ENCODE measurements around the gene EMX1.

The EMX1 gene

DNA sequence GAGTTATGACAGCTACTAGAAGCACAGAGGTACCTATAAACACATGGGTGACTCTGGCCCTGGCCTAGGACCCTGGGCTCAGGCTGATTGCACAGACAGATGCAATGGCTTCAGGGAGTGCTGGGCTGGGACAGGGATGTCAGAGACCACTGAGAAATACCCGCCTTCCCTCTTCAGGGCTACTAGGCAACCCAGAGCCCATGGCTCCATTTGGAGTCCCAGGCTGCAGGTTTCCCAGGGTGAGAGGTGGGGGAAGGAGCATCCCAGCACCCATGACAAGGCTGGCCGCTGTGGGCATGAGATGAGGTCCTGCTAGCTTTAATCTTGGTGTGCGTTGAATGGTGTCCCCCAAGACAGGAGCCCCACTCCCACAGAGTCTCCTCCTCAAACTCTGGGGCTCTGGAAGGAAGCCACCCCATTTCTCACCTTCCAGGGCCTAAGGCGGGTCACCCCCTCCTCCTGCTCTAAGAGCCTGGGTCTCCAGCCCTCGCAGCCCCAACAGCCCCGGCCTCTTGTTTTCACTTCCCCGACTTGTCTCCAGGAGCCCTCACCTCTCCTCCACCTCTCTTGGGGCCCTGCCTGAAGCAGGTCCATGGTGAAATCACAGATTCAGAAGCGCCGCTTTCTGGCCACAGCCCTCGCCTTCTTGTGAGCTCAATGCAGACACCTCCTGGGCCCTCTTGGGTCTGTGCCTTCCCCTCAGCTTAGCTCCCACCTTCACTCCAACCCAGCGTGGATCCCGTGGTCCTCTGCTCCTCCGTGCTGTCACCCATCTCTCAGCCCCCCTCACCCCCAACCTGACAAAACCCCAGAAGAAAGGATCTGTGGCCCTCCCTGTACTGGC is 41.4 kb downstream of the EMX1 start:
- no peak for DNase-seq (ENCODE audit: low read depth in 2 of 2)

DNA sequence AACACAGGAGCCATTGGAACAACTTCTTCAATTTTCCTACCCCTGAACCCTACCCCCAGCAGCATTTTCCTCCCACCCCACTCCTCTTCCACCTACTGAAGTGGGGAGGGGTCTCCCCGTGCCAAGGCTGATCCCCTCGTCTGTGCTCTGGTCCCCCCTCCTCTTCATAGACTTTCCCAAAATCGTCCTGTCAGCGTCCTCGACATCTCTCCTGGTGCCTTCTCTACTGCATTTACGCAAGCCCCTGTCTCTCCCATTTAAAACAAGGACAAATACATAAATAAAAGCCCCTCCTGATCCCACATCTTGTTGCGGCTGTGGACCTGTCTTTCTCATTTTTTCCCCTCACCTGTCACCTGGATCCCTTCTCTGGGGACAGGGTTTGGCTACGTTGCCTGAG is 42.2 kb downstream of the EMX1 start:
- DNase-seq (ENCODE audit: low read depth in 2 of 2), result no peak

GRCh38 chr2:72959995-72960981 is 43.0 kb downstream of the EMX1 start:
- DNase-seq (ENCODE audit: low read depth in 2 of 2), result no peak

- no peak for DNase-seq (ENCODE audit: low read depth in 2 of 2)
These were observed 43.9 kb downstream of the EMX1 start for GRCh38 chr2:72961036-72961720.

DNA sequence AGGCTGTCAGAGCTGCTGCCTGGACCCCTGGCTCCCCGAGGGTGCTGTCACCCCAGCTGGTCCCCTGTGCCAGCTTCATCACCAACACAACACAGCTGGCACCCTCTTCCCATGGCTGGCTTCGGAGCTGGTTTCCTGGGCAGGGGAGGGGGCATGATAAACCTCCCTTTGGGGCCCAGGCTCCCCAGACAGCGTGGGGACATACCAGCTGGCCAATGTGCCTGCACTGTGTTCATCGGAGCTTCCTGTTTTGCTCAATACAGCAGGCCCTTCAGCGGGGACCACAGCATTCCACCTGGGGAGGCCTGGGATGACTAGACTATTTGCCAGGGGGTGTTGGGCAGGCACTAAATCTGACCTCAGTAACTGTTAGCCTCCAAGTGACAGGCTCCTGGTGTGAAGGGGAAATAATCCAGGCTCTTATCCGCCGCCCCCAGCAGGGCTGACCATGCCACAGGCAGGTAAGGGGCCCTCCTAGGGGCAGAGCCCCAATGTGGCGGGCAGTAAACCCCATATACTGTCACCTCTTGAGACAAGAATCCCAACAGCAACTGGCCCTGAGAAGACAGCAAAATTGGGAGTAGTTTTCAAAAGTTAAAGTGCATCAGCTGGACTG is 44.6 kb downstream of the EMX1 start:
- DNase-seq (ENCODE audit: low read depth in 2 of 2), result no peak

GRCh38 chr2:72962911-72963310 is 45.6 kb downstream of the EMX1 start:
- no peak for DNase-seq (ENCODE audit: low read depth in 2 of 2)

DNA sequence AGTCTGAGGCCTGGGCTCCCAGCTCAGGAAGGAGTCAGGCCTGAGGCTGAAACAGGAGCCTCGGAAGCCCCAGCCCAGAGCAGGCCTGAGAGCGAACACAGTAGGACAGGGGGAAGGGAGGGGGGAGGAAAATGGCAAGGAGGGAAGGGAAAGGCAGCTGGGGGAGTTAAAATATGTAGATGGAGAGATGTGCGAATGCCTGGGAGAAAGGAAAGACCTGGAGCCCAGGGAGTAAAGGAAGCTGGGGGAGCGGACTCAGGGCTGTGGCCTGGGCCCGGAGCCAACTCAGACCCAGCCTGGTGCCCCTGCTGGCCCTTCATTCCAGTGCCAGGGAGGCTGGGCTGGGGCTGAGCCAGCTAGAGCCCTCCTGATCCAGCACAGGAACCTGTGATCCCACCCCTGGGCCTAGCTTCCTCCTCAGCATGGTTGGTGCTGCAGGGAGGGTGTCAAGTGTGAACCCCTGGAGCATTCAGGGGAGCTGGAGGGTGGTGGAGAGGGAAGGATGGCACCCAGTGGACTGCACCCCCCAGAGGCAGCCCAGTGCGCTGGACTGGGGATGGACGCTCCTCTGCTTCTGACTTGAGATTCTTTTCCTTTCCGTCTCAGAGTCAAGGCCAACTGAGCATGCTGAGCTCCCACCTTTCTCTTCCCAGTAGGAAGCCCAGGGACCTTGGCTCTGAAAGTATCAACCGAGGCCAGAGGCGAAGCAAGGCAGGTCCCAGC is 46.3 kb downstream of the EMX1 start:
- DNase-seq (ENCODE audit: low read depth in 2 of 2), result no peak

DNA sequence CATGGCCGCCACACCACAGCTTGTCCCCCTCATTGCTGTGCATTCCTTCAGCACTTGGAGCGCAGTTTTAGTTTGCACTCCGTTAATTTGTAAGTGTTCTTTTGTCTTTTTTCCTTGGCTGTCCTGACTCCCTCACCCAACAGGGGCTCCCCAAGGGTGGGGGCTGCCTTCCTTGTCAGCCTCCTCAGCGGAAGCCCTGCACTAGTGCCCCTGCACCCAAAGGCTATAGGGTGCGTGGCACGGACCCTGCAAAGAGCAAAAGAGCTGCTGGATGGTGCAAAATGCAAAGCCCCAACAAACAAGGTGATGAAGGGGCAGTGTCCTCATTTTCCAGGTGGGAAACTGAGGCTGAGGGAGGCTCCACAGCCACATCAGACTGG is 46.8 kb downstream of the EMX1 start:
- no peak for DNase-seq (ENCODE audit: low read depth in 2 of 2)

DNA sequence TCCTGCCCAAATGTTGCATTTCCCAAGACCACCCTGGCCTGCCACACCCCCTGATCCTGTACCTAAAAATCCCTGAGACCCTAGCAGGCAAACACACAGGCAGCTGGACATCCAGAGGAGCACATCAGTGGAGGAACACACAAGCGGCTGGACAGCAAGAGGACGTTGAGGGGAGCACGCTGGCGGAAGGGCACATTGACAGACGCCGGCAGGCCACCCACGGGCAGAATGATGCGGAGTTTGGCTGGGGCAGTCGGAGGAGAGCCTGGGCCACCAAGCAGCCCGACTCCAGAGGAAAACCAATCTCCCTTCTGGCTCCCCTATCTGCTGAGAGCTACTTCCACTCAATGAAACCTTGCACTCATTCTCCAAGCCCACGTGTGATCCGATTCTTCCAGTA is 47.7 kb downstream of the EMX1 start:
- no peak for DNase-seq (ENCODE audit: low read depth in 2 of 2)

DNA sequence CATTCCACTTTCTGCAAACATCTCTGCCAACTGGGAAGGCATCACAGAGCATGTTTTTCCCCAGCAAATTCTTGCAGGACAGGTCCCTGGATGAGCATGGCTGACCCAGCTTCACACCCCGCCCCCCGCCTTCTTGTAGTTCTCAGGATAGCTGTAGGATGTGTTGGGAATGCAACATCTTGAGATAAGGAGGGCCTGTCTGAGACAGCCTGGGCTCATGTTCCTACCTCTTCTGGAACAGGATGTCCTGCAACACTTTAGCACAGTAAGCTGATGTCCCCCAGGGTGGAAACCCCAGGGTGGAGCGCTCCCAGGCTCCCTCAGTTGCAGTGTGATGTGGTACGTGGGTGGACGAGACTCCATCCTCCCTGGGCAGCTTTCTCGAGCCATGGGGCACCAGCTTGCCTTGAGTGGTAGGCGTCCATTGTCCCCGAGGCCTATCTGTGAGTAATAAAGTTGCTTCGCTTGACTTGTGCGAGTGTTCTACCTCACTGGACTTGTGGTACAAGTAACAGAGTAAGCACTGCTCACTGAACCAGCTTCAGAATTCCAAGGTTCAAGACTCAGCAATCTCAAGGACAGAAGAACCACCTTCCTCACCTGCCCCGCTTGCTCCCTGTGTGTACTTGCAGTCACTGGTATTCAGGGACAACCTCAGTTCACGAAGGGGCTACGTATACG is 48.6 kb downstream of the EMX1 start:
- DNase-seq (ENCODE audit: low read depth in 2 of 2), result no peak

DNA sequence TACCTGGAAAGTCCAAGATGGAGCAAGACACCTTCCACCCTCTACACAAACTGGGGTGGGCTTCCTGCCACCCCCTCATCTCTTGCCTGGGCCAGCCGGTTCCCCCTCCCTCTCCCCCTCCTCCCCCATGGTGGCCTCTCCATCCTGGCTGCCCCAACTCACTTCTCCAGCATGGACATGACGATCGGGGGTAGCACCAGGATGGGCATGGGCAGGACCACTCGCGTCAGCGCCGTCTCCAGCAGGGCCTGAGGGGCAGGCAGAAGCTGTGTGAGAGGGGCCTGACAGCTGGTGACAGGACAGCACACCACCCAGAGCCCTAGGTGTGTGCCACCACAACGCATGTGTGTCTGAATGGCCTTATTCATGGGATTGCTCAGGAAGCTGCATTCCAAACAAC is 51.0 kb downstream of the EMX1 start:
- no peak for DNase-seq (ENCODE audit: low read depth in 2 of 2)

DNA sequence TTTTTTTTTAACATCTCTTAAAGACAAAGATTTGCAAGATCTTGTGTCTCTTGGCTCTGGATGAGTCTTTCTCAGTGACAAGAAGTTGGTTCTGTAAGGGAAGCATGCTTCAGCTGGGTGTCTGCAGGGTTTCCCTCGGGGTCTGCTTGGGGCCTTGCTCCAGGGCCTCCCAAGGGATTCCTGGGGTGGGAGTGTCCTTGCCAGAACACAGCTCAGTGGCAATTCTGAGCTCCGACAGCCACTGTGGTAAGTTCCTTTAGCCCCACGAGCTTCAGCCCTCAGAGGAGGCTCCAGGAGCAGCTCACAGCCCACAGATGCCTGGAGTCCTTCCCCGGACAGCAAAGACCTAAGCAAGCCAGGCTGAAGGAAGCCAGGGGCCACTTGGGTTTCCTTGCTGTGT is 52.4 kb downstream of the EMX1 start:
- DNase-seq (ENCODE audit: low read depth in 2 of 2), result no peak

GRCh38 chr2:72971036-72971435 is 53.7 kb downstream of the EMX1 start:
- DNase-seq (ENCODE audit: low read depth in 2 of 2), result no peak

DNA sequence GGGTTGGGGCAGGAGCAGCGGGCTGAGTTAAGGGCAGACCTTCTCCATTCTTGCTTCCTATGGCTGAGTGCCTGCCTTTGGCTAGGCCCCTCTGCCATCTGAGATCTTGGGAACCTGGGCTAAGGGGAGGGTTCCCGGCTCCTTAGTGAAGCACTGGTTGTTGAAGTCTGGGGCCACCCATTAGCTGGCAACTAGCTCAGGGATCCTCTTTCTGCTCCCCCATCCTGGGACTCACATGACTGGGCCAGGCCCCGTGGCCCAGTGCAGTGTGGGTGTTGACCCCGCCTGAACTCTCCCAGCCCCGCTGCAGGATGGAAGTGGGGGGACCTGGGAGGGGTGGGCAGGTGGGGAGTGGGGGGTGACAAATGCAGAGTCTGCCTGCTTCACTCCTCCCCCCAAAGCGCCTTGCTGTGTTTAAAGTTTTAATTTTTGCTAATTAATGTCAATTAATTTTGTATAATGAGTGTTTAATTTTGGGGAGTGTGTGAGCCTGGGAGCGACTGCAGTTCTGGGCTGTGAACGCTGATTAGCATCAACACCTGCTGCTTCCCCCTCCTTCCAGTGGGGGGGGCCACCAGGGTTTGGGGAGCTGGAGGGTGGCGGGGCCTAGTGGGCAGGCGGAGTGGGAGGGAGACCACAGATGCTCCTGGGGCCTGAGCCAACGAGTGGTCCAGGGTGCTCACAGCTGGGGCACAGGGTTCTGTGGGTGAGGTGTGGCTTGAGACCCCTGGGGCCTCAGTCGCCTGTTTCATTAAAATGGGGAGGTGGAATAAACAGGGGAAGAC is 55.2 kb downstream of the EMX1 start:
- DNase-seq (ENCODE audit: low read depth in 2 of 2), result no peak

GRCh38 chr2:72973137-72973535 is 55.8 kb downstream of the EMX1 start:
- no peak for DNase-seq (ENCODE audit: low read depth in 2 of 2)

GRCh38 chr2:72973566-72974435 is 56.5 kb downstream of the EMX1 start:
- DNase-seq (ENCODE audit: low read depth in 2 of 2), result no peak

GRCh38 chr2:72974436-72974754 is 57.1 kb downstream of the EMX1 start:
- DNase-seq (ENCODE audit: low read depth in 2 of 2), result no peak

DNA sequence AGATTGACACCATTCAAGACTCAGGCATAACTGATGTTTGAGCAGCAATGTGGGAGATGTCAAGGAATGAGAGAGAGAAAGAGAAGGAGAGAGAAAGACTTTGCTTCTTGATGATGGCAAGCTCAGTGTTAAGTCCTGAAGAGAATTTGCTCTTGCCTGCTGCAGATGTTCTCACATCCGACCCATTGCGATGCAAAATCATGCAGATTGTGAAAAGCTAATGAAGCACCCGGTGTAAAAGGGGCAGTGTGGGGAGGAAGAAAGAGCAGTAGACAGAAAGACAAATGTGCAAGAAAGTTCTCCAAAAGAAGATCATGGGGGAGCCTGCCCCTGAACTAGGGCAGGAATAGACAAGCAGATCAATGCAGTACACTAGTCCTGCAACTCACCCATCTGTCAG is 57.7 kb downstream of the EMX1 start:
- DNase-seq (ENCODE audit: low read depth in 2 of 2), result no peak

- DNase-seq (ENCODE audit: low read depth in 2 of 2), result no peak
These were observed 62.6 kb downstream of the EMX1 start for GRCh38 chr2:72979896-72980295.
